ENCODE results near the gene CLEC16A.

DNA sequence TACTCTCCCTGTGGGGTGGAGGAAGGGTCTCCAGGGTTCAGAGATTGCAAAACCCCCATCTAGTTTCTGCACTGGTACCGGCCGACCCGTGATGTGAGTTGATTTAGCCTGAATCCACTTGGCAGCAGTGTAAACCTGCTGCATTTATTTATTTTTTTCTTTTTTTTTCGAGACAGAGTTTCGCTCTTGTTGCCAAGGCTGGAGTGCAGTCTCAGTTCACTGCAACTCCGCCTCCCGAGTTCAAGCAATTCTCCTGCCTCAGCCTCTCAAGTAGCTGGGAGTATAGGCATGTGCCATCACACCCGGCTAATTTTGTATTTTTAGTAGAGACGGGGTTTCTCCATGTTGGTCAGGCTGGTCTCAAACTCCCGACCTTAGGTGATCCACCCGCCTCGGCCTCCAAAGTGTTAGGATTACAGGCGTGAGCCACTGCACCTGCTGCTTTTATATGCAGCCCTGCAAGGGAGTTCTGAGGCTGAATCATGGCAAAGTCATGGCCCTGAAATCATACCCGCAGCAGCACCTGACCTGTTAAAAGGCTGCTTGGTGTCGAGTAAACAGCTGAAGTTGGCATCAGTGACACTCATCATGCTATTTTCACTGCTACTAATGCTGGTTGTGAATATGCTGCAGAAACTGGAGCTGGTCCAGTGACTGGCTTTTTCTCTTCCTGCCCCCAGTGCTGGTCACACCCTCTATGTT, 23.5 kb upstream of the CLEC16A start:
- no peak for TF ChIP-seq CTCF (IDR thresholded peaks at IDR 0.05)
- TF ChIP-seq EZH2 (IDR thresholded peaks at IDR 0.05; ENCODE audit: borderline replicate concordance, insufficient read depth, low read depth, low read length, poor library complexity, severe bottlenecking): no peak
